Right hindlimb (tissue), 1 donor: ENCODE results near the gene EPB41L5.

Source experiments
- DNase-seq: peaks from one replicate; pipeline ENCODE4 v3.0.0-alpha.2; 2018

The EPB41L5 gene

DNA sequence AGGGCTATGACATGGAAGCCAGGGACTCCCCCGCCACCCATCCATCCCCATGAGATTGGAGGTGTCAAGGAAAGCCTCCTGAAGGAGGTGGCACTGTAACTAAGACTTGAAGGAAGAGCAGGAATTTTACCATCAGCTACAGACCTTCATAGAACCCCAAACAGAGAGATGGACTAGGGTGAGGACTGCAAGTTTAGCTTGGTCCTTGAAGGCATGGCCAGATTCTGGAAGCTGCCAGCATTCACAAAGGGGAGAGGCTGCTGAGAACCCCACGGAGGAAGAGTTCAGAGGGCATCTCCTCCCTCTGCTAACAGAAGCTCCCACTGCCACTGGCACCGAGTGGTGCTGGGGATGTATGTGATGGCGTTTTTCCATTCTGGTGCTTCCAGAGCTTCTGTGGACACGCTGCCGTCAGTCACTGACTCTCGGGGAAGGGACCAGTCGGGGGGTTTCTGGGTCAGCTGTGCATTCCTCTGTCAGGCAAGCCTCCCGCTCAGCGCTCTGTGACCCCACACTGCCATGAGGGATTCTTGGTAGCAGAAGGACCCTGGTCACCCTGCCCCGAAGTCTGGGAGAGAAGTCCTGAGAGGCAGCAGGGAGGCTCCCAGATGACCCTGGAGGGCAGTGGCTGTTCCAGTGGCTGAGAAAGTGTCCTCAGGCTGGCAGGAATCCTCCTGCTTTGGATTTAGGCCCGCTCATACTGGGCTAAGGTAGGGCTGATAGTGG, 192.2 kb downstream of the EPB41L5 start:
- no peak for DNase-seq

DNA sequence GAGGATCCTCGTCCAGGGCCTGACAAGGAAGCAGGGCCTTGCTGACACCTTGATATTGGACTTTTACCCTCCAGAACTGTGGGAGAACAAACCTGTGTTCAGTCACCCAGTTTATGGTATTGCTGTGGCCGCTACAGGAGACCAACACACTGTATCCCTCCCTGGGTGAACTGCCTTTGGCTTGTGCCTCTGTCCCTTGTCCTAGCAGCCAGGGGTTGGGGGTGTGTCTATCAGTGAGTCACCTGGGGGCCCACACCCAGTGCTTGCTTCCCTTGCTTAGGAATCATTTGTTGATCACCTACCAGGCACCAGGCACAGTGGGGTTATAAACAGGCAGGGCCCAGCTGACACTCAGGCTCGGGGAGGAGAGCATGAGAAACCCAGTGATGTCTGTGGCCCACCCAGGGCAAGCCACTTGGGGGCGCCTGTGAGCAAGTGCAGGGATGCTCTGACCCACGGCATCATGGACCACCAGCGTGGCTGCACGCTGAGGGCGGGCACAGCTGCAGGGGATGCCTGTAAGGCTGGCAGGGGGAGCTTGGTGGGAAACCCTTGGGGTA, 193.2 kb downstream of the EPB41L5 start:
- no peak for DNase-seq

DNA sequence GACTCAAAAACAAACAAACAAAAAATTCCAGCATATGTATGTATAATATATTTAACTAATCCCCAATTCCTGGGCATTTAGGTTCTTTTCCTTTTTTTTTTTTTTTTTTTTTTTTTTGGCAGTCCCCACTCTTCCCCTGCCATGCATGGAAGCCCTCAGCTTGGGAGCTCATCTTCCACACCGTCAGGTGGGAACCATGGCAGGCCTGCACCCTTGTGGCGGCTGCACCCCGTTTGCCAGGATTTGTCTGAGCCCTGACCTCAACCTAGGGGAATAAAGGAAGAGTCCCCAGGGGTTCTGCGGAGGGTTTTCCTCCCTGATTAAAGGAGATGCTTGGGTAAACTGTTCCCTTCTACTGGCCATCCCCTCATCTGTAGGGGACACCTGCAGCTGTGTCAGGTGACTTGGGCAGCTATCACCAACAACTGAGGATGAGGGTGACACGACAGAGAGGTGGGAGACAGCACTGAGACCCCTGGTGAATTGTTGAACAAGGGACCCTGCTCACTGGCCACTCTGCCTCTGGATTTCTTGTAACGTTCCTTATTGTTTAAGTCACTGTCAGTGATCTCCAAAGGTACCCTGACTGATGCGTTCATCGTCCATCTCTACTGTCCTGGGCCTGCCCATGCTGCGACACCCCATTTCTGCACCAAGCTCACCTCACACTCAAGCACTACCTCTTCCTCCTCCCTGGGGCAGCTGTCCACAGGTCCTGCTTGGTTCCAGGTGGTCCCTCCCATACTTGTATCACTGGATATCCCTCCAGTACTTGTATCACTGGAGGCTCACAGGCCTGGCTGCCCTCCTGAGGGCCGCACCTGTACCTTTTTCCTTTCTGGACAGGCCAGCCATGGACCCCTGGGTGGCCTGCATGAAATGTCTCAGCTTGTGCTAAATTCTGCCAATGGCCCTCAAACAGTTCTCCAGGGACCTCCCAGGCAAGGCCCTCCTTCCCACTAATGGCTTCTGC, 195.8 kb downstream of the EPB41L5 start:
- no peak for DNase-seq

DNA sequence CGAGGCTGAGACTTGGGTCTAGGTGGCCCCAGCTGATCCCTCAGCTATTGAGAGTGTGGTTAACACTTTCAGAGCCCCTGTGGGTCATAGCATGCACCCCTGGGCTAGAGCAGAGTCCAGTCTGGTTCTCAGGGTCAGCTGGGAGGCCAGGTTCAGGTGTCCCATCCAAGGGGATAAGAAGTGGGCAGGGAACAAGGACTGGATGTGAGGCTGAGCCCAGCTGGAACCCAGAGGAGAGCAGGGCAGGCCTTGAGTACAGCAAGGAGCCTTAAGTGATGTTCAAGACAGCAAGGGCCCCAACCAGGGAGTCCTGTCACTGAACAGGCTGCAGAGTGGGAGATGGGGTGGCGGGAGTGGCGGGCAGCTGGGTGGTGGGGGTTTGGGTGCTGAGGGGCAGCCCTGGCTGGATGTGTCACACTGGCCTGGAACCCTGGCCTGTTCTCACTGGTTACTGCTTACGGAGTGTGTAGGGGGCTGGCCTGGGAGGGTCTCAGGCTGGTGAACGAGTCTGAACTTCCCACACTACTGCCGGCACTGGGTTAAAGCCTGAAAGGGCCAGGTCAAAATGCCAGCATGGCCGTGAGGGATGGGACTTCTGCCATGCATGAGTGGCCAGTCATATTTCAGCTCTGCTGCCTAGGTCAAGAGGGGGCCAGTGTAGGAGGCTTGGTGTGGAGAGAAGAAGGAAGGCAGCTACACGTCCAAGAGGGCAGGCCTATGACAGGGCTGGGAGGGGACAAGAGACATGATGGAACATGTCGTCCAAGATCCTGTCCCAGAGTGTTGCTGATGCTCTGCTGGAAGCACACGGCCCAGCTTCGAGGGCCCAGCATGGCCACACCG, 196.8 kb downstream of the EPB41L5 start:
- DNase-seq, result no peak

DNA sequence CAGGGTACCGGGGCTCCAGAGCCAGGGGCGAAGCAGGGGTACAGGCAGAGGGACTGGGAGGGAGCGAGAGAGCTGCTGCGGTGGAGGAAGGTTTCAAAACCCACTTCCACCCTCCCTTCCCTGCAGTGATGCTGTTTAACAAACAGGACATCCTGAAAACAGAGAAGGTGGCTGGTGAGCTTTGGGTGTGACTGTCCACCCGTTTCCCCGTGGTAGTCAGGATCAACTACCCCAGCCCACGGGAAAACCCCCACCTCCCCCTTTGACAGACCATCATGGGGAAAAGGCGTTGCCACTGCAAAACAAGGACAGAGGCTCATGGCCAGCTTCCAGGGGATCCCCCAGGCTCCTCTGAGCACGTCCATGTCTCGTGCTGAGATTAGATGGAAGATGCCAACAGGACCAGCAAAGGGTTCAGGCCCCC, 197.4 kb downstream of the EPB41L5 start:
- no peak for DNase-seq

DNA sequence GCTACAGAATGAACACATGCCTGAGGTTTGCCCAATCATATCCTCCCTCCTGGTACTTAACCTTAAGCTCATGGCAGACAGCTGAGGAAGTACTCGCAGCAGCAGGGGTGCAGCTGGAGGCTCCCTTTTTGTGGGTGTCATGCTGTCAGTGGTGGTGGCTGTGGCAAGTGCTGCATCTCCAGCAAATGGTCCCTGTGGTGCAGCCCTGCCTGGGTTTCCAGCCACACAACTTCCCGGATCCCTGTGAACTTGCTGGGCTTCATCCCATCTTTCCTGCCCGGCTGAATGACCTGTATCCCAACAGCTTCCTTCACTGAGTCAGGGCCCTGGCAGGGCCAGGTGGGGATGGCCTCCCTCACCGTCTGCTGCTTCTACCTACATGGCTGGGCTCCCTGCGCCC, 205.3 kb downstream of the EPB41L5 start:
- DNase-seq, result no peak

DNA sequence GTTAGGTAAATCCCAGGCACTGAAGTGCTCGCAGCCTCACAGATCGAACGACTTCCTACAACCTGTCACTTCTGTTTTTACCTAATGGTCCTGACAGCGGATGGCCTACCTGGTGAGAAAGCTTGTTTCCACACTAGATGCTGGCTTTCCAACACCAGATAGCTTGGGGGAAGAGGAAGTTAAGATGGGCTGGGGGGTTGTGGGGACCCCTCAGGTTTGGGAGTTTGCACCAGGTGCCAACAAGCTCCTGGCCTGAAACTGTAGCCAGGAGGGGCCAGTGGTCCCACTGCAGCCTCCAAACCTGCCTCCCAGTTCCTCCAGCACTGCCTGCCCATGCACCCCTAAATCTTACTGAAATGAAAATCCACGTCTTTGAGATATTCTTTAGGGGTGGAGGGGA, 206.4 kb downstream of the EPB41L5 start:
- no peak for DNase-seq

DNA sequence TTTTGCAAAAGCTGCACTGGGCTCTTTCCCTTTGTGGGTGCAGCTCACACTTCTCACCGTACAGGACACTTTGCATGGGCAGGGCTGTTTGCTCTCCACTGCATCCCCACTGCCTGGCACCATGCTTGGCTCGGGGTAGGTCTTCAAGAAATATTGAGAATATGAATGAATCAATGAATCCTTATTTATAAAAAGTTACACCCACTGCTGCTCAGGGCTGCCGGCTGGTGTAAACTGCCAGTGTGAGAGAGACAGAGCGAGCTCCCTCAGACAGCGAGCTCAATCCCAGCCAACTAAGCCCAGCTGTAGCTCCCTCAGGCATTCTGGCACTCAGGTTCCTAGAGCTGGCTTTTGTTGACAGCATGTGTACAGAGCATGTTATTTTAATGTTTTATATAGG, 206.9 kb downstream of the EPB41L5 start:
- DNase-seq, result no peak

DNA sequence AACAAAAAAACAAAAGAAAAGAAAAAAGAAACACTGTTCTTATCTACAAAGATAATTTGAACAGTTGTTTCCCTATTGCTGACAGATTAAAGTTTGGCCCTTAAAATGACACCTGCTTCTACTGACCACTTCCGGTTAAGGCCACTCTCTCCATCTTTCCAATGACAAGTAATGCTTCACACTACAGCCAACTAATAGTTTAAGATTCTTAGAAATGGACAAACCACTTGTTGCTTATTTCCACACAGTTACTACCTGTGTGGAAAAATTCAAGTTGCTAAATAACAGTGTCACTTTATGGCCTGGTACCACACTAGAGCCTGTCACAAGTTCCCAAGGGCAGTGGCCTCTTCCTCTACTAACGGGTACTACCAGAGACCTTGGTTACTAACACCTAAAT, 207.9 kb downstream of the EPB41L5 start:
- DNase-seq, result no peak

DNA sequence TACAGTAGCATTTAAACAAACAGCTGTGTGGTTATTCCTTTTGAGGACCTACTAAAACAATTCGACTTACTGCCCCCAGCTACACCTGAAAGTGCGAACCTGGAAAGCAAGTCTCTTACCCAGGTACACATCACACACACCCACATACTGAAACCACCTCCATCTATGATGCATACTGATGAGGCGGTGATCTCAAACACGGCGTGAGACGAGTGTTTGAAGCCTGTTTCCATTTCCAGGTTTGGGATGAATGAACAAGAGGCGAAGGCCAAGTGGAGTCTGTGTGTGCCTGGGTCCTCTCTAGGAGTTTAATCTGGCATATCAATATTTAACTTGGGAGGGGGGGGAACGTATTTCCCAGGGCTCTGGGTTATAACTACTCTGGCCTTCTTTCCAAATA, 208.7 kb downstream of the EPB41L5 start:
- DNase-seq, result no peak

DNA sequence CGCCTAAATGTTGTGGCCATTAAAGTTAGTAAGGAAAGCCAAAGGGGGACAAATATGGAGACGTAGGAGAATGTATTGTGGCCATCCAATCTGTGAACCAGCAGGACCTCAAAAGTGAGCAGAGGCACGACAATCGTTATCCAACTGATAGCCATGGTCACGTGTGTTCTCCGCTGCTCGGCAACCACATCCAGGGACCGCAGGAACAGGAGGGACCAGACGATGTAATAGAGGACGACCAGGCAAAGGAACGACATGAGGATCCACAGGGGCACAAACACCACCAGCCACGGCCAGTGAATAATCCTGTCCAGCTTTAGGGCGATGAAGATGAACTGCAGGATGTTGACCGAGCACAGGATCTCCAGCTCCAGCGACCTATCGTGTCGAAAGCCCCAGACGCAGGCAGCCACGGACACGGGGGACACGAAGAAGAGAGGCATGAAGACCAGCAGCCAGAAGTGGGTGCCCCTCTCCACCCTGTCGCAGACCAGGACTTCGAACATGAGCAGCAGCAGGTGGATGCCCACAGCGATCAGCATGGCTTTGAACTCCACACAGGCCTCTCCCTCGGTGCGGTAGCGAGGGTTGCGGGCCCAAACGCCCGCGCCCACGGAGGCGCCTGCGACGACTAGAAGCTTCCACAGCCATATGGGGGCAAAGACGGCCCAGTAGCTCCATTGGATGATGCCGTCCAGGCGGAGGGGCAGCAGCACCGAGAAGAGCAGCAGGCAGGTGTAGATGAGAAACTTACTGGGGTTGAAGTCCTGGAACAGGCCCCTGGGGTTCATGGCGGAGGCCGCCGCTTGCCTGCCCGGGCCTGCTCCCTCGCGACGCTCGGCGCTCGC, 209.5 kb downstream of the EPB41L5 start:
- no peak for DNase-seq

DNA sequence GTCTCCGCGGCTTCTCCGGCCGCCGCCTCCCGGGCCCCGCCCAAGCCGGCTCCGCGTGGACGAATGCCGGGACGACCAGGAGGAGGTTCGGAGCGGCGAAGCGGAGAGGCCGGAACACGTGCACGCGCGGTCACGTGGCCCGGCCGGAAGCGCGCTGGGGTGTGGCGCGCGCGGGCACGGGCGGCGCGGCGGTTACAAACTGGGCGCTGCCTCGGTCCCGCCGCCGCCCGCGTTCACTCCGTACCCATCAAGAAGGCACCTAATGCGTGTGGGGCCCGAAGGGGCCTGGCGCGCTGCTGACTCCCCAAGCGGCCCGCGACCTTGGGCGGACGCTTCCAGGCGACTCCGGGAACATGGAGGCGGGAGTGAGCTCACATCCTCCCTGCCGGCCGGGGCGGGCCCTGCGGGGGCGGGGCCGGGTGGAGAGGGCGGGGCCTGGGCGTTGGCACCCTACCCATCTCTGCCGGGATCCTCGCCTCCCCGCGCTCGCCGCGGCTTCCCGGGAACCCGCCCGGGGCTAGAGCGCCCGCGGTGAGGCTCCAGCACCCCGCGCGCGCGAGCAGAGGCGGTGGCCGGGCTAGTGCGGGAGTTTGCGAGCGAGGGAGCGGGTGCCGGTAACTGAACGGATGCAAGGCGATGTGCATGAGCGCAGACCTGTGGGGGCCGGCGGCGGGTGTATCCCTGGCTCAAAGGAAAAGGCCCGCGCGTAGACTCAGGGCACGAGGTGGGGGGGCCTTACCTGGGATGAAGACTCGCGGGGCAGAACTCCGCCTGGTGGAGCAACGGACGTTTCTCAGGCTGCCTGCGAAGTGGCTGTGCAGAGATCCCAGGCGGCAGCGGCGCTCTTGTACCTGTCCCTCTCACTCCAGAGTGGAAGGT, 210.4 kb downstream of the EPB41L5 start, which contains the start of gene TMEM185B:
Gene TMEM185B, minus strand, starts transcription at position 367 of the 879 bp plus-strand sequence. CDS start 424 bp downstream, outside the sequence.
- peak; percentile 93 for DNase-seq

DNA sequence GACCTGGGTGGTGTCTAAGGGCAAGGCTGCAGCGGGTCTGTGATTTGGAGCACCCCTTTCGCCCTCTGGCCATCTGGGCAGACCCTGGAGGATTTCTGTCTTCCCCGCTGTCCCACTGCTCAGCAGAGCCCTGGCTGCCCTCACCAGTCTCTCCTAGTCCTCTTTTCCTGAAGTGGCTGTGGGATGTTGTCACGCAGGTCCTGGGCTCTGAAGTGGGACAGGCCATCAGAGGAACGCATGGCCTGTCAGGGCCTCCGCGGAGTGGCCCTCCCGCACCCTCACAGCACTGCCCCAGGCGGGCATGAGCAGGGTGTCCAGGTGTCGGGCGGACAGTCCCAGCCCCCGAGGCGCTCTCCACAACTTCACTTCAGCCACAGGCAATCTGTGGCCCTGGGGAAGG, 211.4 kb downstream of the EPB41L5 start:
- DNase-seq, result peak; percentile 13

DNA sequence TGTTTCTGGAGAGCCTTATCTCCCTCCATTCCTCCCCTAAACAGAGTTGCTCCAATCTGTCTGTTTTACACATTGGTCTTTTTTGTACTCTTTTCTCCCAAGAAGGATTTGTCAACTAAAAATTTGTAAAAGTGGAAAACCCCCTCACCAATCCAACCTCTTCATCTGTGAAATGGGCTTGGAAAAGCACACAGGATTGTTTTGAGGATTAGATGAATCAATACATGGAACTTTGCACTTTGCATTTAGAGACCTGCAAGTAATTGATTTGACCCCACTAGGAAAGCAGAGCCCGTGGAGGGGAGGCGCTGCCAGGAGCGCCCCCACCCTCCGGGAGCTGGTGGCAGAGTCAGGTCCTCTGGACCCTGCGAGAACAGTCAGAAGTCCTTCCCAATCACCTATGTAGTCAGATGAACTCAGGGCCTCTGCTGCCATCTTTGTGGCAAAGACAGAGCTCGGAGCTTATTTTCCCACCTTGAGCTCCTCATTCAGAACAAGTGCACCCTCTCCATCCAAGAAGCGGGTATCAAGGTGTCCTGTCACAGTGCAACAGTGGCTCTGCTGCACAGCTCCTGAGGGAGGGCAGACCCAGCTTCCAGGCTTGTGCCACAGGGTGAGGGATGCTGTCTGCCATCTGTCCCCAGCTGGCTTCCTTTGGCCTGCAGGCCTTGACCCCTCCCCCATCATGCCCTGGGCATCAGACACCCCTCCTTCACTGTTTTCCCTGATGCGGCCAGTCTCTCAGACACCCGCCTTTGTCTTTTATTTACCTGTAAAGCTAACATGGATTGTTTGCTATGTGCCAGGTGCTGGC, 212.1 kb downstream of the EPB41L5 start:
- DNase-seq, result no peak

DNA sequence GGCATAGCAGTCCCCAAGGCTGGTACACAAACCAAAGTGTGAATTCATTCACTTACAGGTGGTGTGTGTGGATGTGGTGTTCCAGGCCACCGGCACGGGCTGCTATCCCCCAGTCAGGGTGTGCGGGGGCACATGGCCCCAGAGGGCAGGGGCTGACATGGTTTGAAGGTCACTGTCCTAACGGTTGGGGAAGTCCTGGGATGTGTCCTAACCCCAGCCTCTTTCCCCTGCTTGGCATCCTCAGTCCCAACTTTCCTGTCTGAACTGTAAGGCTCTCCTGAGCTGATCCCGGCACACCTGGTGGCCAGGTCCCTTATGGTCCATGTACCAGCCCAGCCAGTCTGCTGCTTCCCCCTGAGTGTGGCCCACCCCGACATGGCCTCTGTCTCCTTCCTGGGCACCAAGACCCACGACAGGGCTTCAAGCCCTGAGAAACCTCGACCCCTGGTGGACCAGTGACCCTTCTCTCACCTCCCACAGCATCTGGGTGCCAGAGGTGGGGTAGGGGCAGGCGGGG, 212.7 kb downstream of the EPB41L5 start:
- DNase-seq, result no peak

DNA sequence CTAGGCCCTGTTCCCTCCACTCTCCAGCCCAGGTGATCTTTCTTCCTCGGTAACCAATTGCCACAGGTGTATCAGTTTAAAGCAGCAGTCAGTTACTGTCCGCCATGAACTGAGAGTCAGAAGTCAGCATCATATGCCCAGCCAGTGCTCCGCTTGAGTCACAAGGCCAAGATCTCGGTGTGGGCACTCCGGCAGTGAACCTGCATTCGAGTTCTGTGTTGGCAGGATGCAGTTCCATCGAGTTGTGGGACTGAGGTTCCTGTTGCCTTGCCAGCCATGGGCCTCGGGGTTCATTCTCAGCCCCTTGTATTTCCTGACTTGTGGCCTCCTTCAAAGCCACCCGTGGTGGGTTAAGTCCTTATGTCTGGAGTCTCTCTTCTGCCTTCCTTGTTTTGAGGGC, 213.4 kb downstream of the EPB41L5 start:
- DNase-seq, result no peak

DNA sequence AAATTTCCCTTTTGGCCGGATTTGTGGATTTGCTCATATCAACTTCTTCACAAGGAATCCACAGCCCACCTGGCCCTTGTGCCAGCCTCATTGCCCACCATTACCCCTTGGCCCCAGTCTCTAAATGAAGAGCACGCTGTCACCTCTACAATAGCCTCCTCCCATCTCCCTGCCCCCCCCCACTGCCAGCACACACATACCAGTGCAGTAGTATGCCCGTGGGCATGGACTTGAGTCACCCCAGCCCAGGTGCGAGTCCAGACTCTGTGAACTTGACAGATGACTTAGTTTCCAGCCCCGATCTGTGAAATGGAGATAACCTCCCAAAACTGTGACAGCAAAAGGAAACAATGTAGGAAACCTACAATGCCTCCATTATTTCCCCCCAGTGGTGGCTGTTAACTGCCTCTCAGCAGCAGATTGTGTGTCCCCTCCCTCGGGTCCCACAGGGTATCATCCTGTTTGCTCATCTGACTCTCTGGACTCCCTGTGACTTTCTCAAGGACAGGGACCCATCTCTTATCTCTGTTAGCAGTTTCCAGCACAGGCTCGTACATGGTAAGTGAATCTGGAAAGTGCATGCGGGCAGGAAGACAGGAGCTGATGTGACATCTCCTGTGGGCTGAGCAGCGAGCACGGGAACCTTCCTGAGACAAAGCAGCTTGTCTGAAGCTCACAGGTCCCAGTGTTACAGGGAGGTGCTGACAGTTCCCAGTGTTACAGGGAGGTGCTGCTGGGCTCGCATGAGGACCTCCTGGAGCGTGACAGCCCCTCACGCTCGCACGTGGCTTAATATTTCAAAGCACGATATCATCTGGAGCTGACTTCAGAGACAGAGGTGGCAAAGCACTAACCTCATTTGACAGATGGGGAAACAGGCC, 214.5 kb downstream of the EPB41L5 start:
- DNase-seq, result peak; percentile 13

DNA sequence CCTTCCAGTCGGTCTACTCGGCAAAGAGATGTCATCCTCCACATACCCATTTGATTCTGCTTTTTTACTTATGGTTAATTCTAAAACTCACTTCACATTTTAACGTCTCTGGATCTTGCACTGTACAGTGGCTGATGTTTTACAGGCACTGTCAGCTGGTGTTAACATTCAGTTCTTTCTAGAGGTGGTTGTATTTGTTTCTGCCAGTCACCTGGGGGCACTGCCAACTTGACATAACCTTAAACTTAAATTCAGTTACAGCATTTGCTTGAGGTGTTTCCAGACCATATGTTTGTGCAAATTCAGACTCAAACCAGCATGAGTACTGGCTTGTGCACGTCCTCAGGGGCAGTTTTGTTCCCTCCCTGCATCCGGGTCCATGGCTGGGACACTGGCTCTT, 215.6 kb downstream of the EPB41L5 start:
- peak; percentile 14 for DNase-seq
